Right atrium auricular region (tissue), 2 donors: ENCODE results near the gene SYNJ2. TPM values are rescaled to one million over a fixed set of nuclear protein-coding genes. Genes with fewer than 3 reads are reported as not detected.

Experiments used
- DNase-seq: peaks from one replicate; pipeline ENCODE4 v3.0.0-alpha.2; 2019; ENCODE audit warnings: low spot score
- H3K27ac ChIP-seq, 2 donors: fragments of 200-600 bp; sonication (generic); 1 replicate in 1 of 2; 2 replicates in 1 of 2; pipeline ENCODE4 v1.5.1; 2016 to 2019
- H3K27me3 ChIP-seq, 2 donors: fragments of 200-600 bp; sonication (generic); one replicate each; pipeline versions ENCODE4 v1.5.1 to v1.6.0; 2017 to 2019
- H3K36me3 ChIP-seq: fragments of 200-600 bp; sonication (generic); one replicate; pipeline ENCODE4 v1.5.1; 2016
- H3K4me1 ChIP-seq, 2 donors: fragments of 200-600 bp; sonication (generic); one replicate each; pipeline versions ENCODE4 v1.5.1 to v1.6.0; 2017 to 2019
- H3K4me3 ChIP-seq, 2 donors: fragments of 200-600 bp; sonication (generic); 1 replicate in 1 of 2; 2 replicates in 1 of 2; pipeline ENCODE4 v1.5.1; 2017 to 2019; ENCODE audit warnings: mild to moderate bottlenecking in 1 of 2, moderate library complexity in 1 of 2
- H3K9me3 ChIP-seq, 2 donors: fragments of 200-600 bp; sonication (generic); one replicate each; pipeline ENCODE4 v1.5.1; 2019
- total RNA-seq, 2 donors: library from RNA; depleted of rRNA; stranded (reverse); fragments of >200 nt; gene quantifications; one replicate each; pipeline ENCODE4 v1.1.0, GENCODE V29; 2016
- TF ChIP-seq, protein P1 (sequence below), 2 donors: fragments of 200-600 bp; sonication (generic); IDR thresholded peaks; one replicate each; pipeline ENCODE4 v1.5.1; 2019; ENCODE audit warnings: antibody characterized with exemption in 2 of 2

Gene SYNJ2
- total RNA-seq, 2 donors from 2014 or later = 10.1 to 20.0 TPM

DNA sequence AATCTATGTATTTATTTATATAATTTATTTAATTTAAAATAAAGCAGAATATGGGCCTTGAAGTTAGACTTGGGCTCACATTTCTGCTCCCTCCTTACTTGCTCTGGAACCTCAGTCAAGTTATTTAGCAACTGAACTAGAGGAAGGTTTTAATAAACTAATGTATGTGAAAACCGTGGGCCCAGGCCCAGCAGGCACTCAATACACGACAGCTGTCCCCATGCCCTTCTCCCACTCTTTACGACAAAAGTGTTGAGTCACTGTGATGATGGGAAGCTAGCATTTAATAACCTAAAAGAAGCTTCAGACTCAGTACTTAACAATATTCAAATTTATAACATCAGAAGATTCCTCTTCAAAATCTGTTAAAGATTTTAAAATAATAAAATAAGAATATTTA, 139.7 kb downstream of the SYNJ2 start:
- TF ChIP-seq, protein P1, sequence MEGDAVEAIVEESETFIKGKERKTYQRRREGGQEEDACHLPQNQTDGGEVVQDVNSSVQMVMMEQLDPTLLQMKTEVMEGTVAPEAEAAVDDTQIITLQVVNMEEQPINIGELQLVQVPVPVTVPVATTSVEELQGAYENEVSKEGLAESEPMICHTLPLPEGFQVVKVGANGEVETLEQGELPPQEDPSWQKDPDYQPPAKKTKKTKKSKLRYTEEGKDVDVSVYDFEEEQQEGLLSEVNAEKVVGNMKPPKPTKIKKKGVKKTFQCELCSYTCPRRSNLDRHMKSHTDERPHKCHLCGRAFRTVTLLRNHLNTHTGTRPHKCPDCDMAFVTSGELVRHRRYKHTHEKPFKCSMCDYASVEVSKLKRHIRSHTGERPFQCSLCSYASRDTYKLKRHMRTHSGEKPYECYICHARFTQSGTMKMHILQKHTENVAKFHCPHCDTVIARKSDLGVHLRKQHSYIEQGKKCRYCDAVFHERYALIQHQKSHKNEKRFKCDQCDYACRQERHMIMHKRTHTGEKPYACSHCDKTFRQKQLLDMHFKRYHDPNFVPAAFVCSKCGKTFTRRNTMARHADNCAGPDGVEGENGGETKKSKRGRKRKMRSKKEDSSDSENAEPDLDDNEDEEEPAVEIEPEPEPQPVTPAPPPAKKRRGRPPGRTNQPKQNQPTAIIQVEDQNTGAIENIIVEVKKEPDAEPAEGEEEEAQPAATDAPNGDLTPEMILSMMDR (IDR thresholded peaks at IDR 0.05) = no peak
- Histone ChIP-seq H3K4me3 (no peak overlapping the region), H3K4me1 (no peaks in the 10 kb centered on the region), H3K27ac (no peak overlapping the region), H3K27me3 (no peaks in the 10 kb centered on the region), H3K36me3 (peaks cover 9% of the 10 kb centered on the region), H3K9me3 (no peaks in the 10 kb centered on the region)
- DNase-seq = no peak

DNA sequence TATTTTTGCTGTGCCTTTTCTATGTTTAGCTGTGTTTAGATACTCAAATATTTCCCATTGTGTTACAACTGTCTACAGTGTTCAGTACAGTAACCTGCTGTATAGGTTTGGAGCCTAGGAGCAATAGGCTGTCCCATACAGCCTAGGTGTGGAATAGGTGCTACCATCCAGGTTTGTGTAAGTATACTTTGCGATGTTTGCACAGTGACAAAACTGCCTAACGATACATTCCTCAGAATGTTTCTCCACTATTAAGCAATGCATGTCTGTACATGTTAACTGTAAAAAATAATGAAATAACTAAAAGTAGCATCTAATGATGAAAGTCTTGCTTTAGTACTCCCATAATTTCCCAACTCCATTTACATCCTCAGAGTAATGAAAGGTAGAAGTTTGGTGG, 140.4 kb downstream of the SYNJ2 start:
- Histone ChIP-seq H3K4me1 (no peaks in the 10 kb centered on the region), H3K27ac (no peak overlapping the region), H3K36me3 (peaks cover 8% of the 10 kb centered on the region), H3K9me3 (no peaks in the 10 kb centered on the region), H3K27me3 (no peaks in the 10 kb centered on the region), H3K4me3 (no peak overlapping the region)
- no peak for DNase-seq
- TF ChIP-seq, protein P1 (IDR thresholded peaks at IDR 0.05) = no peak

DNA sequence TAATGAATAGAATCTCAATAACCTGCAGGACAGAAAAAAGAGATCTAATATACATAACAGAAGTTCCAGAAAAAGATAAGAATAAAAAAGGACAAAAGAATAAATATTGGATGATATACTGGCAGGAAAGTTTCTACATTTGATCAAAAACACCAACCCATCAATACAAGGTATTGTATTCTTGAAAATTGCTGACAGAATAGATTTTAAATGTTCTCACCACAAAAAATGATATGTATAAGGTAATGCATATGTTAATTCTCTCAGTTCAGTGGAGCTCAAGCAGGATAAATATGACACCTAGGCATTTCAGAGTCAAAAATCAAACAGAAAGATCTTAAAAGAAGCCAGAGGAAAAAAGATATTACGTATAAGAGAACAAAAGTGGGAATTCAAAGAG, 142.6 kb downstream of the SYNJ2 start:
- H3K9me3 ChIP-seq = no peaks in the 10 kb centered on the region
- H3K4me1 ChIP-seq = no peaks in the 10 kb centered on the region
- H3K27me3 ChIP-seq = no peaks in the 10 kb centered on the region
- TF ChIP-seq, protein P1 (IDR thresholded peaks at IDR 0.05) = no peak
- peaks cover 8% of the 10 kb centered on the region for H3K36me3 ChIP-seq
- DNase-seq = no peak
- no peak overlapping the region for H3K4me3 ChIP-seq
- no peak overlapping the region for H3K27ac ChIP-seq

DNA sequence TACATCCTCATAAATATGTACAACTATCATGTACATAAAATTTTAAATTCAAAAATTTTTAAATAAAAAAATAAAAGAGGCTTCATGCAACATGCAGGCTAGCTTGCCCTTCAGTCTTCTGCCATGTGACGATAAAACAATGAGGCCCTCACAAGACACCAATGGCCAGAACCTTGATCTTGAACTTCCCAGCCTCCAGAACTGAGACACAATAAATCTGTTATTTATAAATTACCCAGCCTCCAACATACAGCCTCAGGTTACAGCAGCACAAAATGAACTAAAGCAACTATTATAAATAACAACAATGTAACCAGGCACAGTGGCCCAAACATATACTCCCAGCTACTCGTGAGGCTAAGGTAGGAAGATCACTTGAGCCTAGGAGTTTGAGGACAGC, 143.6 kb downstream of the SYNJ2 start:
- TF ChIP-seq, protein P1 (IDR thresholded peaks at IDR 0.05) = no peak
- no peak for DNase-seq
- no peaks in the 10 kb centered on the region for H3K27me3 ChIP-seq
- H3K4me3 ChIP-seq = no peak overlapping the region
- H3K4me1 ChIP-seq = no peaks in the 10 kb centered on the region
- peaks cover 8% of the 10 kb centered on the region for H3K36me3 ChIP-seq
- no peaks in the 10 kb centered on the region for H3K9me3 ChIP-seq
- no peak overlapping the region for H3K27ac ChIP-seq

DNA sequence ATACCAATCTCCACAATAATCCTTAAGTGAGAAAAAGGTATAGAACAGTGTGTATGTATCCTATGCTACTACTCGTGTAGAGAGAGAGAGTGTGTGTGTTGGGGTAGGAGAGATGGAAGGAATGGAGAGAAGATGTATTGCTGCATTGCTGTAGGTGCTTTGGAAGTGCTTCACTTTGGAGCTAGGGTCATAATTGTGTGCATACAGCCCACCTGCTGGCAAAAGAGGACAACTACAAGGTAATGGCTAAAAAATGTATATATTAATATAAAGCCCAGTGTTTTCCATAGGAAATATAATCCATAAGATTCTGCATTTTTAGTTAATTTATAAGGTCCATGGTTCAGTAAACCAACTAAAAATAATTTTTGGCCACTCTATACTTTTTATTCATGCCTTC, 150.3 kb downstream of the SYNJ2 start:
- Histone ChIP-seq H3K27me3 (no peaks in the 10 kb centered on the region), H3K27ac (no peak overlapping the region), H3K36me3 (no peaks in the 10 kb centered on the region), H3K9me3 (no peaks in the 10 kb centered on the region), H3K4me3 (no peak overlapping the region), H3K4me1 (no peaks in the 10 kb centered on the region)
- DNase-seq = no peak
- TF ChIP-seq, protein P1 (IDR thresholded peaks at IDR 0.05) = peak in 1 of 2 donors; percentile 30

DNA sequence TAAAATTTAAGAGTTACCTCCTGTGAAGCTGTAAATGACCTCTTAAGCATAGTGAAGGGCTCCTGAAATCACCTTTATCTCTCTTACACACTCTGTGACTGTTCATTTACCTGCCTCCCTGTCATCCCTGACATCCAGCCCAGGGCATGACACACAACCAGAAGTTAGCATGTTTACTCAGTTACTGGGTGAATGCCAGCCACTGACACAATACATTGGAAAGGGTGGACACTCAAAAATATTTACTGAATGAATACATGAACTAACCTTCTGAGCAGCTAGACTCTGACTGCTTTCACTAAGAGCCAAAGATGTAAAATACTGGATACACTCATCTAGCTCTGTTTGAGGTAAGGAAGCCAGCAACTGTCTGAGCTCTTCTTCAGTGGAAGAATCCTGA, 161.1 kb downstream of the SYNJ2 start:
- peaks cover 21% of the 10 kb centered on the region for H3K36me3 ChIP-seq
- H3K9me3 ChIP-seq = no peaks in the 10 kb centered on the region

More for the DNA sequence above, 161.1 kb downstream of the SYNJ2 start:
- Histone ChIP-seq H3K4me3 (no peak overlapping the region), H3K27me3 (no peaks in the 10 kb centered on the region), H3K4me1 (no peaks in the 10 kb centered on the region), H3K27ac (no peak overlapping the region)
- no peak for DNase-seq
- TF ChIP-seq, protein P1 (IDR thresholded peaks at IDR 0.05) = no peak
